GM18858 (cell line): ENCODE measurements around the gene YOD1.
A peak's percentile ranks its signal among the peaks of the same experiment; 100 is the strongest.

Source experiments
- ATAC-seq: cut with Tn5 transposase; IDR thresholded peaks from one replicate; pipeline ENCODE4 v1.9.1; 2021; ENCODE audit not compliant: unreplicated experiment

The YOD1 gene

GRCh38 chr1:207073906-207074820, 23.2 kb upstream of the YOD1 start:
- no peak for ATAC-seq

GRCh38 chr1:207072233-207072632, 21.2 kb upstream of the YOD1 start:
- ATAC-seq: no peak

GRCh38 chr1:207071426-207071825, 20.4 kb upstream of the YOD1 start:
- no peak for ATAC-seq

- no peak for ATAC-seq
These were observed 19.8 kb upstream of the YOD1 start for GRCh38 chr1:207070811-207071210.

GRCh38 chr1:207069858-207070506, 19.0 kb upstream of the YOD1 start:
- ATAC-seq: peak; percentile 46

GRCh38 chr1:207069061-207069460, 18.1 kb upstream of the YOD1 start:
- ATAC-seq: no peak

GRCh38 chr1:207067665-207068064, 16.7 kb upstream of the YOD1 start:
- ATAC-seq: no peak

GRCh38 chr1:207067185-207067584, 16.2 kb upstream of the YOD1 start:
- no peak for ATAC-seq

- ATAC-seq: no peak
These were observed 13.6 kb upstream of the YOD1 start for GRCh38 chr1:207064561-207064960.

- no peak for ATAC-seq
These were observed 12.0 kb upstream of the YOD1 start for GRCh38 chr1:207063014-207063413.

GRCh38 chr1:207062058-207062457, 11.1 kb upstream of the YOD1 start:
- no peak for ATAC-seq

GRCh38 chr1:207060596-207060995, 9.6 kb upstream of the YOD1 start:
- no peak for ATAC-seq

GRCh38 chr1:207059881-207060280, 8.9 kb upstream of the YOD1 start:
- ATAC-seq: no peak

GRCh38 chr1:207058878-207059867, 8.2 kb upstream of the YOD1 start:
- ATAC-seq: no peak

GRCh38 chr1:207058252-207058651, 7.2 kb upstream of the YOD1 start:
- no peak for ATAC-seq

GRCh38 chr1:207056673-207057072, 5.7 kb upstream of the YOD1 start:
- no peak for ATAC-seq

GRCh38 chr1:207055386-207056001, 4.5 kb upstream of the YOD1 start:
- no peak for ATAC-seq

- ATAC-seq: no peak
These were observed 3.5 kb upstream of the YOD1 start for GRCh38 chr1:207054491-207054890.

- ATAC-seq: peak; percentile 59
These were observed 2.1 kb upstream of the YOD1 start, which contains the start of gene PFKFB2 for GRCh38 chr1:207052911-207053769. PFKFB2 (plus strand) TSS chr1:207053275; CDS start chr1:207054718, 1,443 bp downstream.
